Lung (tissue), 12 donors: ENCODE data around the gene ALDH5A1. TPM values are rescaled to one million over a fixed set of nuclear protein-coding genes. Genes with fewer than 3 reads are reported as not detected.

ENCODE experiments used
- ATAC-seq: fragments of 200-7000 bp; cut with Tn5 transposase; one replicate; pipeline ENCODE4 v1.9.1; 2020; ENCODE audit warnings: moderate number of reproducible peaks; ENCODE audit not compliant: insufficient read depth, low FRiP score
- DNase-seq, 3 donors: peaks; one replicate each; pipeline ENCODE4 v3.0.0-alpha.2; 2013 to 2017
- H3K27ac ChIP-seq, 2 donors: one replicate each; pipeline ENCODE4 v1.5.1; 2013; ENCODE audit warnings: mild to moderate bottlenecking in 2 of 2, moderate library complexity in 2 of 2, control low read depth in 1 of 2, inconsistent platforms in 1 of 2, low read depth in 1 of 2, low read length in 1 of 2
- H3K27me3 ChIP-seq, 3 donors: one replicate each; pipeline ENCODE4 v1.5.1; 2013; ENCODE audit warnings: low read length in 2 of 3; ENCODE audit not compliant: control insufficient read depth in 3 of 3, insufficient read depth in 3 of 3
- H3K36me3 ChIP-seq, 4 donors: one replicate each; pipeline ENCODE4 v1.5.1; 2013; ENCODE audit warnings: low read length in 4 of 4, mild to moderate bottlenecking in 1 of 4, moderate library complexity in 1 of 4; ENCODE audit not compliant: control insufficient read depth in 4 of 4, insufficient read depth in 4 of 4
- H3K4me1 ChIP-seq, 5 donors: one replicate each; pipeline ENCODE4 v1.5.1; 2013; ENCODE audit warnings: low read length in 5 of 5, mild to moderate bottlenecking in 2 of 5, moderate library complexity in 1 of 5; ENCODE audit not compliant: control insufficient read depth in 5 of 5, insufficient read depth in 5 of 5
- H3K4me3 ChIP-seq: one replicate; pipeline ENCODE4 v1.5.1; 2013; ENCODE audit warnings: mild to moderate bottlenecking, control low read depth, moderate library complexity
- H3K9ac ChIP-seq, 2 donors: one replicate each; pipeline ENCODE4 v1.5.1; 2013; ENCODE audit warnings: low read length in 2 of 2, control low read depth in 1 of 2; ENCODE audit not compliant: insufficient read depth in 1 of 2
- H3K9me3 ChIP-seq, 4 donors: one replicate each; pipeline ENCODE4 v1.5.1; 2013; ENCODE audit warnings: low read length in 3 of 4, mild to moderate bottlenecking in 1 of 4, moderate library complexity in 1 of 4; ENCODE audit not compliant: control insufficient read depth in 4 of 4, insufficient read depth in 3 of 4
- CTCF ChIP-seq: IDR thresholded peaks from 2 replicates; pipeline ENCODE4 v1.5.1; 2012; ENCODE audit warnings: mild to moderate bottlenecking; ENCODE audit errors: control extremely low read depth, extremely low read depth
- WGBS, 2 donors: extraction: QIAGEN DNeasy Blood & Tissue Kit; methylation state at CpG; one replicate each; pipeline ENCODE4 v1.1.7; 2013; 5-methylcytosine and 5-hydroxymethylcytosine counted together
- polyA plus RNA-seq, 2 donors: library from polyadenylated mRNA; stranded (reverse); fragments of 200-250 nt; gene quantifications; one replicate each; pipeline ENCODE4 v1.2.1, GENCODE V29; 2013
- total RNA-seq, 2 donors: library from RNA; depleted of rRNA in 1 of 2; stranded (reverse); fragments of >200 nt in 1 of 2; gene quantifications; one replicate each; pipeline ENCODE4 v1.2.1, GENCODE V29; 2014 to 2021
- donor health status: control.
- donor health status: control.
- donor health status: Bipolar disorder and iron deficiency.
- donor health status: healthy.
- donor health status: DM: yes; HTN: yes; CAD: no.

ALDH5A1 gene
- total and polyA plus RNA-seq, 4 donors = 3.1 to 12.8 (median 9.5) TPM

GRCh38 chr6:24535210-24535609 lies 40.4 kb downstream of the ALDH5A1 start:
- ATAC-seq = no peak
- no peak overlapping the region for H3K4me3 ChIP-seq
- DNase-seq = no peak
- H3K27me3 ChIP-seq = no peaks in the 10 kb centered on the region
- H3K36me3 ChIP-seq = peaks cover 0 to 14% (median 5%) of the 10 kb centered on the region in 4 donors
- no peak overlapping the region for H3K9ac ChIP-seq
- 87 to 98% methylated on average over 3 of the region's 3 CpGs for WGBS, 2 donors
- no peak for TF ChIP-seq CTCF
- no peaks in the 10 kb centered on the region for H3K4me1 ChIP-seq
- H3K27ac ChIP-seq = no peak overlapping the region
- H3K9me3 ChIP-seq = peaks cover 0 to 5% (median 0%) of the 10 kb centered on the region in 4 donors

DNA sequence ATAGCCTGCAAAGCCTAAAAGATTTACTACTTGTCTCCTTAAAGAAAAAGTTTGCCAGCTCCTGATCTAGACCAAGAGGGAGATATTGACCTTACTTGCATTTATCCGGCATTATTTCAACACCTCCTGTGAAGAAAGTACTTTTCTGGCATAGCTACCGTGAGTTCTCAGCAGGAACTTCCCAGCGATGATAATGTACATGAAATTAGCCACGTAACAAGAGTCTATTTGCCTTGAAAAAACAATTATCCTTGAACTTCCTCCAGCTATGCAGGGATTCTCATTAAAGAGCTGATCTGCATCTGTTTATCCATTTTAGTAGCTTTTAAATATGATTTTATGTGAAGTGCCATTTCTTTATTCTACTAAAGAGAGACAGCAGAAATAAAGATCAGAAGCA lies 41.7 kb downstream of the ALDH5A1 start:
- H3K9me3 ChIP-seq = peaks cover 0 to 2% (median 0%) of the 10 kb centered on the region in 4 donors
- WGBS, 2 donors = 53 to 66% methylated on average over 4 of the region's 4 CpGs
- H3K27ac ChIP-seq = no peak overlapping the region
- H3K27me3 ChIP-seq = no peaks in the 10 kb centered on the region
- no peaks in the 10 kb centered on the region for H3K4me1 ChIP-seq
- no peak for ATAC-seq
- H3K4me3 ChIP-seq = no peak overlapping the region
- no peak overlapping the region for H3K9ac ChIP-seq
- TF ChIP-seq CTCF = no peak
- no peak for DNase-seq
- H3K36me3 ChIP-seq = peaks cover 0 to 12% (median 5%) of the 10 kb centered on the region in 4 donors

DNA sequence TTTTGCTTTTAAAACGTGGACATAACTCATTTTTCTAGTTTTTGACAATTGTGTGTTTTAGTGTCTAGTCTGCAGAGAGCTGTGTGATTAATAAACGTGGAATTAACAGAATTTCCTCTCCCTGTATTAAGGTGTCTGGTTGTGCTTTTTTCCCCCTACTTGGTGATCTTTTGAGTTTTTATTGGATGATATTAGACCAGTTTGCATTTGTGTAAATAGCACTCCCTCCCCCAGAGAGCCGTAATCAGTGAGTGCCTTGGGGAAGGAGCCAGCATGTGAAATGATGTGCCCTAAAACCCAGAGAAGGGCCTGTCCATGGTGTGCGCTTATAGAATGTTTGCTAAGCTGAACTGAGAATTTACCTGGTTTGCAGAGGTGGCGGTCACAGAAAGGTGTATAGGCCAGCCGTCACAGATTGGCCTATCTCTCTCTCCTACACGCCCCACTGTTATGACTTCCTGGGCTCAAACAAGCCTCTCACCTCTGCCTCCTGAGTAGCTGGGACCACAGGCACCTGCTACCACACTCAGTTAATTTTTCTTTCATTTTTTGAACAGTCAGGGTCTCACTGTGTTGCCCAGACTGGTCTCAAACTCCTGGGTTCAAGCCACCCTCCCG lies 42.4 kb downstream of the ALDH5A1 start:
- DNase-seq (no peak), ATAC-seq (no peak)
- Histone ChIP-seq H3K9me3 (peaks cover 0 to 2% (median 0%) of the 10 kb centered on the region in 4 donors), H3K27ac (no peak overlapping the region), H3K9ac (no peak overlapping the region), H3K36me3 (peaks cover 0 to 9% (median 5%) of the 10 kb centered on the region in 4 donors), H3K4me3 (no peak overlapping the region), H3K4me1 (no peaks in the 10 kb centered on the region), H3K27me3 (no peaks in the 10 kb centered on the region)
- 92 to 93% methylated on average over 8 of the region's 8 CpGs for WGBS, 2 donors
- TF ChIP-seq CTCF = no peak
